ENCODE results near the gene PAK6.

Gene PAK6

GRCh38 chr15:40278026-40278425 is 39.2 kb downstream of the PAK6 start:
- no peak for DNase-seq

DNA sequence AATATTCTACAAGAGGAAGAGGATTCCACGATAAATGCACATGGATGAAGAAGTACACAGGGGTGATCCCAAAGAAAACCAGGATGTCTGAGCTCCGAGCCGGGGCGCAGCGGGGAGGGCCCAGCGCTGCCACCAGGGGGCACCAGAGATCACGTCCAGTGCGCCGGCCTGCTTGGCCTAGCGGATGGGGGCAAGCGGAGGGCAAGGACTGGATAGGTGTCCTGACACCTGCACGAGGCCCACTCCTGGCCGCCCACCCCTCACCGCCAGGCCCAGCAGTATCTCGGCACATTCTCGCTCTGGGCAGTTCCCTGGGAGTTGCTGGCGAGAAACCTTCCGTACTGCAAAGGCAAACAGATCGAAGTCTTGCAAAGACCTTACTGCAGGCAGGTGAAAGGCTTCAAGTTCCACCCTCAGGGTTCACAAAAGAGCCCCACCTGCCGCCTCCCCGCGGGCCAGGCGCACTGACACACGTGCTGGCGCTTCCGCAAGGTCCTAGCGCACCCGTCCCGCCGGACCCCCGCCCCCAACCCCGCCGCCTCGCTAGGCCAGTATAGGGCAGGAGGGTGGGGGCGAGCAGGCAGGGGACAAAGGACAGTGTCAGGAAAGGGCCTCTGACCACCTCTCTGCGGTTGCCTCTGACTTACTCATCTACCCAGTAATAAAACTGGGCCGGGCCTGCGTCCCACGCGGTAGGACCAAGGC is 40.7 kb downstream of the PAK6 start:
- DNase-seq, result peak; percentile 76

GRCh38 chr15:40280260-40281056 is 41.6 kb downstream of the PAK6 start:
- DNase-seq, result no peak

GRCh38 chr15:40281057-40281800 is 42.4 kb downstream of the PAK6 start:
- DNase-seq, result no peak

GRCh38 chr15:40281801-40282146 is 42.9 kb downstream of the PAK6 start:
- no peak for DNase-seq

DNA sequence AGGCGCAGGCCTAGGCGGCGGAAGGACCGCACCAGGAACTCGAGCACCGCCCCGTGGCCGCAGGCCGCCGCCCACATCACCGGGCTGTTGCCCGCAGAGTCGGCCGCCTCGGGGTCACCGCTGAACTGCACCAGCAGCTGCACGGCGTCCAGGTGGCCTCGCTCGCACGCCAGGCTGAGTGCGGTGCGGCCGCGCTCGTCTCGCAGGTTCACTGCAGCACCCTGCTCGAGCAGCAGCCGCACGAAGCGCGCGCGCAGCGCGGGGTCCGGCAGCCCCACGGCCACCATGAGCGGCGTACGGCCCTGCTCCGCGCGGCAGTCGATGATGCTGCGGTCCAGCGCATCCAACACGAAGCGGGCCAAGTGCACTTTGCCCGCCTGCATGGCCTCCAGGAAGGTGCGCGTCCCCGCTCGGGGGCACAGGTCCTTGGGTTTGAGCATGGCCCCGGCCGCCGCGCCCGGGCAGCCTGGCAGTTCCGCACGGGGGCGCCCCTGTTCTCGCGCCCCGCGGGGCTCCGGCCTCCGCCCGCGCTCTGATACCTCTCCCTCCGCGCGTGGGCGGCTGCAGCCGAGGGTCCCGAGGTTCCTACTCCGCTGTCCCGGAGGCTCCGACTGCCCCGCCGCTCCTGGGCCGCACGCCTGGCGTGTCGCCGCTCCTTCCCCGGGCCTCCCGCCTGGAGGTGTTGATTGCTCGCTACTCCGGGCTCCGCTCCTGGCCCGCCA is 43.4 kb downstream of the PAK6 start:
- peak; percentile 66 for DNase-seq

GRCh38 chr15:40282869-40283614 is 44.2 kb downstream of the PAK6 start, which contains the start of gene ANKRD63:
Gene ANKRD63, minus strand, starts transcription at chr15:40283064. Its CDS starts 478 bp downstream, at chr15:40282586.
- peak; percentile 55 for DNase-seq

- no peak for DNase-seq
These were observed 44.9 kb downstream of the PAK6 start for GRCh38 chr15:40283615-40284300.

DNA sequence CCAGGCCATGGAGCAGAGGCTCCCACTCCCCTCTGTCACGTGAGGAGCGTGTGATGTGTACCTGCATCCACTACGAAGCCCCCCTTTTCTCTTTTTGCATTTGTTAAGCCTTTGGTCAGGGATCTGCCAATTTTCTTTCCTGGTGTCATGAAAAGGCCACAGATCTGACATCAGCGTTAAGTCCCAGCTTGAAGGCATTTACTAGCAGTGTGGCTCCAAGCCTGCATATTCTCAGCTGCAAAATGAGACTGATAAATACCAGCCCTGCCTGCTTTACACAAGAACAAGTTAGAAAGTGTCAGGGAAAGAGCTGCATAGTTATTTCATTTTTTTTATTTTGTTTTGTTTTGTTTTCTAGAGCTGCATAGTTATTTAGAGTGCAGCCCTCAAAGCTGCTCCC is 46.3 kb downstream of the PAK6 start:
- no peak for DNase-seq

- DNase-seq, result no peak
These were observed 46.7 kb downstream of the PAK6 start for GRCh38 chr15:40285554-40286011.

GRCh38 chr15:40286061-40286532 is 47.2 kb downstream of the PAK6 start:
- no peak for DNase-seq

DNA sequence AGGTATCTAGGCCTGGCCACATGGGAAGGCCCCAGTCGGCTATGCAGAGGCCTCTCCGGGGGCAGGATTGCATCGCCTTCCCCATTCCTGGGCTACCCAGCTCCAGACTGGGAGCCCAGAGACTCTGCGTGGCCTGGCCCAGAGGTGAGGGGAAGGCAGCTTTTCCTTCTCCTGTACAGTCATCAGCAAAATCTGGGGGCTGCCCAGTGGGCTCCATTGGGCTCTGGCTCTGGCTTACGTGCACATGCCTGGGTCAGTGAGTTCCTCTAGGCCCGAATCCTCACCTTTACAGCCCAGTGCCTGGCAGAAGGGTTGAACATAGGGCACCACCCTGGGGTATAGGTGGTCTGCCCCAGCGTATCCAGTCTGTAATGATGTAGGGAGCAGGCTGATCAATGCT is 47.9 kb downstream of the PAK6 start:
- DNase-seq, result no peak

- no peak for DNase-seq
These were observed 48.6 kb downstream of the PAK6 start for GRCh38 chr15:40287505-40287904.

DNA sequence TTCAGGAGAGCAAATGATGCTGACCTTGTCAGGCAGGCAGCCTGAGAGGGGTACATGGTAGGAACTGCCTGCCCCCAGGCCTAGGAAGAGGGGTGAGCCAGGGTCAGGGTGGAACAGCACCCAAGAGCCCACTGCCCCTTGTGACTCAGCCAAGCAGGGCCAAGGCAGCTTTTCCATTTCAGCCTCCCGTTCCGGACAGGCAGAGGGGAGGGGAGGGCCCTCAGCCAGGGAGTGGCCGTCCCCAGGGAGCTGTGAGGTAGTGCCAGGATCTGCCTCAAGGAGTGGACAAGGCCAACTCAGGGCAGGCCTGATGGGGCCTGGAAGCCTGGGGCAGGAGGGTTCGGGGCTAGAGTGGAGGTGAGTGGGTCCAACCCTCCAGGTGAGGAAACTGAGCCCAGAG is 49.1 kb downstream of the PAK6 start:
- no peak for DNase-seq

DNA sequence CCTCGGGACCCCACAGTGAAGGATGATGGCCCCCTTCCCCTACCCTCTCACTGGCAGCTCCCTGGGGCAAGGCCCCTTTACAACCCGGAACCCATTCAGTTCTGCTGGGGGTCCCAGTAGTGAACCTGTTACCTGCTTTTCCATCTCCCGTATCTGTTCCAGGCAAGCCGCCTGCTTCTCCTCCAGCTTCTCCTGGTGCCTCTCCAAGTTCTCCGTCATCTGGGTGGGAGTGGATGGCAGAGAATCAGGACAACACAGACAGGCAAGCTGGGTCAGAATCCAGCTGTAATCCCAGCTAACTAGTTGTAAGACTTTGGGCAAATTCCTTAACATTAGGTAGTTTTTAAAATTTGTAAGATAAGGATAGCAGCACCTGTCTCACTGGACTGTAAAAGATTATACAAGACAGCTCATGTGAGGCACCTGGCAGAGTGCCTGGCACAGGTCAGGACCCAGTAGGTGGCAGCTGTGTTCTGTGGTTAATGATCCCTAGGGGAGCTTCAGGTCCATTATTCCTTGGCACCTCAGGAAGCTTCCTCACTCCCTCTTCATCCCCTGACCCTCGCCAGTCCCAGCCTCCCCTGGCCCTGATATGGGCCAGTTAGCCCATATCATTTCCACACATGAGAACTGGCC is 50.4 kb downstream of the PAK6 start:
- DNase-seq, result no peak

DNA sequence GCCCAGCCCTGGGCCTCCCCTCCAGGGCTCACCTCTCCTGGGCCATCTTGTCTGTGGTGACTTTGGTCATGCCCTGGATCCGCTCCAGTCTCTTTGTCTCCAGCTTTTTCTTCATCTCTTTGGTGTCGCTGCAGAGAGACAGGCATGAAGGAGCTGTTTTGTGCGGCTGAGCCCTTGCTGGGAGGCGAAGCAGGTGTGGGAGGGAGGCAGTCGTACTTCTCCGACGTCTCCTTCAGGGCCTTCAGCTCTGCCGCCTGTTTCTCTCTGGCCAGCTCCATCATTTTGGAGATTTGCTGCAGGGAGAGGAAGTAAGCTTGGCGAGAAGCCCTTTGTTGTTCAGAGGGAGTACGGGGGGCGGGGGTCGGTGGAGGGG is 51.7 kb downstream of the PAK6 start:
- no peak for DNase-seq

DNA sequence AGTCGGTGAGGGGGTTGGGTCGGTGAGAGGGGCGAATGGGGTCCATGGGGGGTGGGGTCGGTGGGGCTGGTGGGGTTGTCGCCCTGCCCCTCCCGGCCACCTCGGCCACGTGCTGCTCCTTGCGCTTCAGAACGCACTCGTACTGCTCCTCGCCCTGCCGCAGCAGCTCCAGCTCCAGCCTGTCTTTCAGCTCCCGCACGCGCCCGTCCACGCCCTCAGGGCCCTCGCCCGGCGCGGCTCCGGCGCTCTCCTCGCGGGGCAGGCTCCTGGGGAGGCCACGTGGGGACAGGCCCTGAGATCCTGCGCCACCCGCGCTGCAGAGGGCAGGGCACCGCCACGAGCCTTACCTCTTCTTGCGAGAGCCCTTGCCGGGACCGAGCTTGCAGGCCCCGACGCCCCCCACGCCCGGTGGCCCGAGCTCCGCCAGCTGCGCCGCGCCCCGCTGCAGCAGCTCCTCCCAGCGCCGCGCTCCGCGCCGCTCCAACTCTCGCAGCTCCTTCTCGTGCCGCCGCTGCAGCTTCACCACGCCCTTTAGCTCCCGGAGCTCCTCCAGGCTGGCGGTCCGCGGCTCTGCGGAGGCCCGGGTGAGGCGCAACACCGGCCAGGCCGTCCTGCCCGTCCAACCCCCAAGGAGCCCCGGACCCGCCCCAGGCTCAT is 52.2 kb downstream of the PAK6 start:
- no peak for DNase-seq

GRCh38 chr15:40292246-40292645 is 53.4 kb downstream of the PAK6 start:
- DNase-seq, result no peak

DNA sequence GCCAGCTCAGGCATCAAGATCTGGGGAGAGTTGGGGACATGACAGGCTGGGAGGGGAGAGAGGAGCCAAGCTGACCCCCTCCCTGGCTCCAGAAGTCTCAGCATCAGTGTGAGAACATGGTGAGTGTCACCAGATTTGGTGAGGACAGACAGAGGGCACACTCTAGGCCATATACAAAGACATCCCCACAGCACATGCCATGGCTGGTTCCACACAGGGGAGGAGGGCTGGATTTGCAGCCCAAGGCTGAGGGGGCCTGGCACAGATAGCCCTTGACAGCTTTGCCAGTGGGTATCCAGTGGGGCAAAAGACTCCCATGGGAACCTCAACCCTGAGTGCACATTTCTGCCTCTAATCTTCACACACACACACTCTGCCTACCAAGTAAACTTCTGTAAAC is 54.1 kb downstream of the PAK6 start:
- no peak for DNase-seq

Measured in CD4-positive, alpha-beta T cell treated with Interleukin-6 for 4 hours (primary cell).